Measurements from ENCODE around the gene CFAP45.

Gene CFAP45

GRCh38 chr1:159936273-159936904 lies 36.4 kb upstream of the CFAP45 start:
- DNase-seq (ENCODE audit: low spot score), result no peak

GRCh38 chr1:159935719-159936272 lies 35.8 kb upstream of the CFAP45 start:
- no peak for DNase-seq (ENCODE audit: low spot score)

GRCh38 chr1:159935305-159935704 lies 35.3 kb upstream of the CFAP45 start:
- DNase-seq (ENCODE audit: low spot score), result no peak

- DNase-seq (ENCODE audit: low spot score), result no peak
Measured at GRCh38 chr1:159934136-159935039, 34.4 kb upstream of the CFAP45 start.

DNA sequence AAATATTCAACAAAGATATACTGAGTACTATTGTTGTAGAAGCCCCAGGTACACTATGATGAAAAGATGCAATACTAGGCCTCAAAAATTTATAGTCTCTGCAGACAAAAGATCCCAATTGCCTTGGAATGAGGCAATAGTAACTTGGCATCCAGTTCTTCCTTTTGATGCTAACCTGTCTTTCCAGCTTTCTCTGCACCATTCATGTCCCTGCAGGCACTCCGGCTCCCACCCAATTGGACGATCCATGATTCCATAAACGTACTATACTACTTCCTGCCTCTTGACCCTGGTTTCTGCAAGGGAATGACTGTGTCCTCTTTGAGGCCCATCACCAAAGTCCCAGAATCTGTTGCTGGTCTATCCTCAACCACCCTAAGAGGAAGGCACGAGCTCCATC lies 33.4 kb upstream of the CFAP45 start:
- no peak for DNase-seq (ENCODE audit: low spot score)

- DNase-seq (ENCODE audit: low spot score), result no peak
Measured at GRCh38 chr1:159932296-159933285, 32.6 kb upstream of the CFAP45 start.

DNA sequence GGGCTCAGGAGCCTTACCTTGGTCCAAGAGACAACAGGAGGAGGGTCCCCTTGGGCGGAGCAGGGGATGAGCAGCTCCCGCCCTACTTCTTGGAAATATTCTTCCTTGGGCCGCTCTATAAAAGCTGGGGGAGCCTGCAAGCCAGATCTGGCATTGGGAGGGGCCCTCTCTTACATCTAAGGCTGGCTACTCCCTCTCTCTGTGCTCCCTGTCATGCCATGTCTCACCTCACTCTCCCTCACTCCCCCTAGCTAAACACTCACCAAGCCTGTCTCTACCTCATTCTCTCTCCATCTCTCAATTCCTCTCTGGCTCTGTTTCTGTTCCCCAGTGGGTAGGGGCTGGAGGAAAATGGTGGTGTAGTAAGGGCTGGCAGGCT lies 31.8 kb upstream of the CFAP45 start:
- no peak for DNase-seq (ENCODE audit: low spot score)

GRCh38 chr1:159931101-159931794 lies 31.3 kb upstream of the CFAP45 start:
- no peak for DNase-seq (ENCODE audit: low spot score)

GRCh38 chr1:159930634-159931033 lies 30.7 kb upstream of the CFAP45 start:
- DNase-seq (ENCODE audit: low spot score), result no peak

DNA sequence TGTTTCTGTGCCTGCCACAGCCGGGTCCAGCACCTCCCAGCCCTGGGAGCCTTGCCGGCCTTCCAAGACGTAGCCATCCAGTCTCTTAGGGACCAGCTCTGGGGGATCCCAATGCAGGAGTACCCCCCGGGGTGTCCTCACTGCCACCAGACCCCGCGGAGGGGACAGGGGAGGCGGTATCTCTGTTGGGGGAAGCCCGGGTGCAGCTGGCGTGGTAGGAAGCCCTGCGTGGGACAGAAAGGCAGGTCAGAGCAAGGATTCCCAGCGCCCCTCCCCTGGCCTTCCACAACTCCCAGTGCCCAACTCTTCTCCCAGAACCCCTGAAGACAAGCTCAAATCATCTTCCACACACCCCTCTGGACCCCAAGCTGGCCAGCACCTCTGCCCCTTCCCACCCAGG lies 30.3 kb upstream of the CFAP45 start:
- DNase-seq (ENCODE audit: low spot score), result no peak

DNA sequence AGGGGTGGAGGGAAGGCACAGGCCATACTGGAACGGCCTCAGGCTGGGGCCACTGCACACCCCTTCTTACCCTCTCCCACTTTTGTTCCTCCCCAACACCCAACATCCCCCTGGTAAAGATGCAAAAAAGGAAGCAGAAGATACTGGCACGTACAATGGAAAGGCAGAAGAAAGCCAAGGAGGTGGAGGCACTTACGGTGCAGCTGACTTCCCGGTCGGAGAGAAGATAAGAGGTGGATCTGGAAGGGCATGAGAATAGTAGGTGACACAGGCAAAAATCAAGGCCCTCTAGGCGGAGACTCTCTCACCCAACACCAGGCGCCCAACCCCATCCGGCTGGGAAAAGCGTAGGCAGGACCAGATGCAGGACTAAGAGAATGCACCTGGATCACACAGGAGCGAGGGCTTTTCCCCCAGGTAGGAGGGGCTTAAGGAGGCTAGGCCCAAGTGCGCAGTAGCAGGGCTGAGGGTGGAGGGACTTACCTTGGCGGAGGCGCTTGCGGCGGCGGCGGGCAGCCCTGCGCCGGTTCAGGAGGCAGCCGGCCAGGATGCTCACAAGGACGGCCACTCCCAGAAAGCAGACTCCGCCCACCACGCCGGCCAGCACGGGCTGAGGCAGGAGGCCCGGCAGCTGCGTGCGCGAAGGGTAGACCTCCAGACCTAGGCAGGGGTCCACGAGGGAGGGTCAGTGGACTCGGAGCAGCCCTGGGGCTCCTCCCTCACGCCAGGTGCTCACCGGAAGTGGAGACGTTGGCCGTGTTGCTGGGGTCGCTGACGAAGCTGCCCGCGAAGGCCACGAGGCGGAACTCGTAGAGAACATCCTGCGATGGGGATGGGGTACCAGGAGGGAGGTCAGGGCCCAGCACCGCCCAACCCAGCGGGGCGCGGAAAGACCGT lies 29.4 kb upstream of the CFAP45 start:
- no peak for DNase-seq (ENCODE audit: low spot score)

DNA sequence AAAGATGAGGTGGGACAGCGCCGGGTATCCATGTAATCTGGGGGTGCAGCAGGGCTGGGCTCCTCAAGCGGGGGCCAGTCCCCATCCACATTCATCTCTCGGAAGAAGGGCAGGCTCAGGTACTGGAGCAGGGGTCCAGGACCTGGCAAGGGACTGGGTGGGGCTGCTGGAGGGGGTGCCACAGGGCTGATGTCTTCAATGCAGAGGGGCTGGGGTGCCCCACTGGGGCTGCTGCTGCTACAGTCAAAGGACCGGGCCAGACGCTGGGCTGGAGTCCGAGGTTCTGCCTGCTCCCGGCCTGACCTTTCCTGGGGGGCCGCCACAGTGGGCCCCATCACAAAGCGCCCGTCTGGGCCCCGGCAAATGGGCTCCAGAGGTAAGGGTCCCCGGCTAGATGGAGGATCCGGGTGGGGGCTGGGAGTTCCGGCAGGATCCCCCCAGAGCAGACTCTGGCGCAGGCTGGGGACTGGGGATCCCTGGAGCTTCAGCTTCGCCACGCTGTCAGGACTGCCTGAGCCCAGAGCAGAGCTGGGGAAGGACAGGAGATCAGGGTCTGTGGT lies 28.6 kb upstream of the CFAP45 start:
- DNase-seq (ENCODE audit: low spot score), result no peak

DNA sequence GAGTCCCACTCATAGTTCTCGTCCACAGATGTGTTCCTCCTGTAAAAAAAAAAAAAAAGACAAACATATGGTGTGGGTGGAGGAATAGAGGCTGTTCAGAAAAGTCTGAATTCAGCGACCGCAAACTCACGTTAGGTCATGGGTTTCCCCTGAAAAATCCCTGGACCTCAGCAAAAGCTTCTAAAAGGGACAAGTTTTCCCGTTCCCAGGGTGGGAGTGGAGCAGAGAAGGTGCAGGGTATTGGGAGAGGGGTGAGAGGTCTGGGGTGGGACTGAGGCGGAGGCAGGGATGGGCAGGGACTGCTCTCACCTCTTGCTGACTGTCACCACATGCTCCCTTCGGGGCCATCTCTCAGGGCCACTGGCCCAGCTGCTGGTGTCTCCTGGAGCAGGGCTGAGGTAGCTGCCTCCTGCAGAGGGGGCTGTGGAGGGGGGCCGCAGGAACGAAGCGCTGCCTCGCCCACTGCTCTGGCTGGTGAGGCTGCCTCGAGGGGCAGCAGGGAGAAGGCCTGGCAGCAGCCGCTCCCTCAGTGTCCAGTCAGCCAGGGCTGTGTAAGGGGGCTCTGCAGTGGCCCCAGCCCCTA lies 28.0 kb upstream of the CFAP45 start:
- DNase-seq (ENCODE audit: low spot score), result no peak

GRCh38 chr1:159927211-159927848 lies 27.4 kb upstream of the CFAP45 start:
- DNase-seq (ENCODE audit: low spot score), result no peak

- DNase-seq (ENCODE audit: low spot score), result peak; percentile 44
Measured at GRCh38 chr1:159925719-159926078, 25.7 kb upstream of the CFAP45 start.

- DNase-seq (ENCODE audit: low spot score), result peak; percentile 86
Measured at GRCh38 chr1:159924791-159925718, 25.1 kb upstream of the CFAP45 start, which contains the start of gene TAGLN2. TAGLN2 (minus strand) TSS chr1:159925507; CDS start chr1:159920509, 4,998 bp downstream.

- peak; percentile 85 for DNase-seq (ENCODE audit: low spot score)
Measured at GRCh38 chr1:159924025-159924790, 24.2 kb upstream of the CFAP45 start.
